ENCODE measurements around the gene RGP1. TPM values are rescaled to one million over a fixed set of nuclear protein-coding genes. Genes with fewer than 3 reads are reported as not detected.

The RGP1 gene
- total RNA-seq, 1 donor from 2014 or later: 9.0 TPM

- no peak for DNase-seq (ENCODE audit: low read depth in 2 of 2)
Measured at GRCh38 chr9:35743452-35743851, 5.6 kb upstream of the RGP1 start.

GRCh38 chr9:35743880-35744518, 5.1 kb upstream of the RGP1 start:
- no peak for DNase-seq (ENCODE audit: low read depth in 2 of 2)

DNA sequence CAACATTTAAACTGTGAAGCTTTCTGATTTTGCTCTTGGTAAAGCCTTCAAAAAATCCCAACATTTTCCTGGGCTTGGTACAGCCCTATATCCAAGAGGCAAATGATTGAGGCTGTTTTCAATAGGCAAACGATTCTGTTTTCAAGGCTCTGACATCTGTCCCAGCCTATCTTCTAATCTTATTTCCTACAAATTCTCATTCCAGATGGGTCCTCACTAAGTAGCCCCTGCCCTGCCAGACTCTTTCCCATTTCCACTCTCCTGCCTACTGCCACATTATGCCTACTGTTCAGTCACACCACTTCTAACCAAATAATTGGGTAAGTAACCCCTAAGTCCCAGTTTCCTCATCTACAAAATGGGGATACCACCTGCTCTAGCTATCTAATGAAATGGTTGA, 3.5 kb upstream of the RGP1 start:
- no peak for DNase-seq (ENCODE audit: low read depth in 2 of 2)

DNA sequence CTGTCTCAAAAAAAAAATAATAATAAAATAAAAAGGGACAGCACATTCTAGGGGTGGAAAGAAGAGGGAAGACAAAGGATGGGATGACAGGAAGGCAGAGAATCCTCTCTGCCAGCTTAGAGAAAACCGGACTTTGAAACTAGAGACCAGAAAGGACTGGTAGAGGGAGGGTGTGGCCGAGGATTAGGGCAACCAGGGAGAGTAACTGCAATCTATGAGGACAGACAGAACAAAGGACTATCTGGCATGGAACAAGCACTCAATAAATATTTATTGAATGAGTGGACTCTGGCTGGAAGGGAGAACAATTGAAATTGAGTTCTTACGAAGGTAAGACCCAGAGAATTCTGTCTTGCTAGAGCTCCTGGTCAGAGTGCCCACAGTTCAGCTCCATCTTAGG, 2.5 kb upstream of the RGP1 start:
- DNase-seq (ENCODE audit: low read depth in 2 of 2): no peak

DNA sequence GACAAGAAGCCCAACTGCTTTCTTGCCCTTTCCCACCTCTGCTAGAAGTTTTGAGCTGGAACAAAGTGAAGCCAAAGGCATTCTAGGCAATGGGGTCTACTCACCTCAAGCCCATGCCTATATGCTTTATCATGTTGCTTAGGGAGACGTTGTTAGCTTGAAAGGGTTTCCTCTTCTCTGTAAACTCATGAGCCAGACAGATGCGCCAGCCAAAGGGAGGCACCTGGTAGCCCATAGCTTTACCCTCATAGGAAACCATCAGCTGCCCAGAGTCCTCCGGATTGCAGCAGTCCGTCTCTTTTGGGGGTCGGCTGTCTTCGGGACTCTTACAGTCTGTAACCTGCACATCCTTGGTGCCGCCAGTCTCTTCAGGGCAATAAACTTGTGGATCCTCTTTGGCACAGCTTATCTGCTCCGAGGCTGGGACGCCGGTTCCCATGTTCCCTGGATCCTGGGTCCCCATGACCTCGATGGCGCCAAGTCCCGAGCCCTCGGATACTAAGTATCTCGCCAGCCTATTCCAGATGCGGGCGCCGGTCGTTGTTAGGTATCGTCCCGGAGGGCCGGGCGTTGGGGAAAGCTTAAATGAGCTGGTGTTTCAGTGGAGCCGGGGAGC, 737 bp upstream of the RGP1 start:
- DNase-seq (ENCODE audit: low read depth in 2 of 2): no peak

- DNase-seq (ENCODE audit: low read depth in 2 of 2): peak; percentile 48 to 67
Measured at GRCh38 chr9:35749515-35750255, 598 bp downstream of the RGP1 start.

DNA sequence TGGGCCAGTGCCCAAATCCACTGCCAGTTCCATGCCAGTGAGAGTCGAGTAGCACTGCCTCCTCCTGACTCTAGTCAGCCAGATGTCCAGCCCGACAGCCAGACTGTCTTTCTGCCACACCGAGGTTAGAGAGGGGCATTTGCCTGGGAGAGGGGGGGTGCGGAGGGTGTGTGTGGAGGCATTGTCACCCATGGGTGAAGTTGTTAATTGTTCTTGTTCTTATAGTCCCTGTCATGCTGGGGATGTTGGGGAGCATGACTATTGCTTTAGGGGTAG, 1.1 kb downstream of the RGP1 start:
- no peak for DNase-seq (ENCODE audit: low read depth in 2 of 2)

DNA sequence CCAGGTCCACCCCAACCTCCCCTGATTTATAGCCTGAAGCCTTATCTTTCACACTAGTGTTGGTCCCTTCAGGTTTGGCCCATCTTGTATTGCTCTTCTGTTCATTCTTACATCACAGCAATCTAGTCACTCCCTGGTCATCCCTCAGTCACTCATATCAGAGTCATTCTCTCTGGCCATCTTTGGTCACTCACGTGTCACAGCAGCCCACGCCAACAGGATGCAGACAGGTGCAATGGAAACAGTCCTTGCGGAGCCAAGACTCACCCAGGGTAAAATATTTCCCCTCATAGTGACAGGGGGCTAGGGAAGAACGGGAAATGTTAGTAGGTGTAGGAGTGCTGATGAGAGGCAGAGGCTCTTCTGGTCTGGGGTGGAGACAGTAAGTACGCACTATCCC, 4.4 kb downstream of the RGP1 start:
- DNase-seq (ENCODE audit: low read depth in 2 of 2): peak; percentile 47 to 82

DNA sequence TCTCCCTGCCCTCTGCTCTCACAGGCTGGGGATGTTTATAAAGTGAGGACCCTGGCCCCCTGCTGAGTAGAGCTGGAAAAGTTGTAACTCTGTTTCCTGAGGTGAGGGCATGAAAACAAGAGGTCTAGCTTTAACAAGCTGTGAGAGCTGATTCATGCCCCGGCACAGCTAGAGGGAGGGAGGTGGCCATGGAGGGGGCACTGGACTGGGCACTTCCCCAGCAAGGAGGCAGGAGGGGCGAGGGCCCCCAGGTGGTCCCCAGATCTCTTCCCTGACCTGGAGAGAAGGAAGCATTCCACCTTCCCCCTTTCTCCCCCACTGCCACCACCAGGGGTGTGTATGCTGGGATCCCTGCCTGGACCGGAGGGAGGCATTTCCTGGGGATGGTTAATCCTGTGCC, 5.2 kb downstream of the RGP1 start, which contains the start of gene MSMP:
Gene MSMP, minus strand, starts transcription at position 13 of the 400 bp plus-strand sequence. CDS start 147 bp downstream, outside the sequence.
- peak; percentile 80 to 81 for DNase-seq (ENCODE audit: low read depth in 2 of 2)

- DNase-seq (ENCODE audit: low read depth in 2 of 2): peak in 1 of 2 donors; percentile 51
Measured at GRCh38 chr9:35755071-35755470, 6.0 kb downstream of the RGP1 start.

DNA sequence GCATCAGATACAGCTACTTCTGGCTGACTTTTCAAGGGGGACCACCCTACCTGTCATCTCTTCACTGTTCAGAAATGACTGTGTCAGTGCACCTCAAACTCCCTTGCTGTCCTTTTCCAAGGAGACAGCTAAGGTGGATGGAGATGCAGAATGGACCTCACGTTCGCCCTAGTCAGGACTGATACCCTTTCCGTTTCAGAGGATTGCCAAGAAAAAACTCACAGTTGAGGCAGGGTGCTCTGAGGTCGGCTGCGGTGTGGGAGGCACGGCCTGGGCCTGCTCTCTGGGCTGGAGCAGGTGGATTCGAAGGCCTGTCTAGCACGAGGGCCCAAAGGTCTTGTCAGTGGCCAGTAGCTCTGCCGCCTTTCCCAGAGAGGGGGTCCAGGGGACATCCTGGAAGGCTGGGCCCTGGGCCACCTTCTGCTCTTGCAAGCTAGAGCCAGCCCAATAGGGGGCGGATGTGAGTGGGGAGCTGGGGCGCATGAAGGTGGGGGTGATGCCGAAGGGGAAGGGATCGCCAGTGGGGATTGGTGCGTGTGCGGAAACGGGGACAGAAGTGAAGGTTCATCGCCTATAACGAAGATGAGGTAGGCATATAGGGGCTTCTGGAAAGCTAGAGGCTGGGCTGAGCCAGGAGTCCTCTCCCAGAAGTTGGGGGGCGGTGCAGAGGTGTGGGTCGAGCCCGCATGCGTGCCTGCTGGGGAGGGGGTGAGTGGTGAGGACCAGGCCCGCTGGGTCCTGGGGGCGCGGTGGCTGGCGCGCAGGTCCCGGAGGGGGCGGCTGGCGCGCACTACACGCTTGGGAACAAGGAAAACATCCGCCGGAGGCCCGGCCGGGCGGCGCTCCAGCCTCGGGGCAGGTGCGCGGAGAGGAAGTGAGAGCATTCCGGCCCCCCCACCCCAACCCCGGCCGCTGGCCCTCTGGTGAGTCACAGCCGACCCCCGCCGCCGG, 7.5 kb downstream of the RGP1 start:
- peak; percentile 74 to 92 for DNase-seq (ENCODE audit: low read depth in 2 of 2)

DNA sequence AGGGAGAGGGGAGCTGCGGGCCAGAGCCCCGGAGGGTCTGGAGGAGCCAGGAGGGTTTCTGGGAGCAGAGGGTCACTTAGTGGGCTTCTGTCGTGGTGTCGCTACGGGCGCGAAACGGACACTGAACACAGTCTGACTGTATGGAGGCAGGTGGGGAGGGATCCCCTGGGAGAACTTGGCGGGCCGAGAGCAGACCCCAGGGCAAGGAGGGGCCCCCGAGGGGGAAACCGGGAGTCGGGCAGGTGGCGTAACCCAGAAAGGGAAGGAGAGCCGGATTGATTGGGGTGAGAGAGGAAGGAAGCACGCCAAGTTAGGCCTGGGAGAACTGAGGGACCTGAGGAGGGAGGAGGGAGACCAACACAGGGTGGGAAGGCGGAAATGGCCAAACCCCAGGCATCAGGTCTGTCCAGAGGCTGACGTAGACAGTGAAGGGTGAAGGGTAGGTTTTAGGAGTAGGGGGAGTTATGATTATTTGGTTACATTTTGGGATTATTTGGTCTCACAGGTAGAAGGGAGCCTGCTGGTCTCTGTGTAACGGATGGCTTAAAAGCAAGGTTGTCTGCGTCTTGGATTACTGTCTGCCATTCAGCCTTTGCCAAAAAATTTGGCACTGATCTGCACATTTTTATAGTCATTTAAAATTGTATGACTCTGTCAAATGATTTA, 8.3 kb downstream of the RGP1 start:
- DNase-seq (ENCODE audit: low read depth in 2 of 2): peak in 1 of 2 donors; percentile 59

- DNase-seq (ENCODE audit: low read depth in 2 of 2): no peak
Measured at GRCh38 chr9:35757892-35758275, 8.8 kb downstream of the RGP1 start.

- DNase-seq (ENCODE audit: low read depth in 2 of 2): peak in 1 of 2 donors; percentile 39
Measured at GRCh38 chr9:35758475-35759050, 9.5 kb downstream of the RGP1 start.

GRCh38 chr9:35759795-35760194, 10.7 kb downstream of the RGP1 start:
- DNase-seq (ENCODE audit: low read depth in 2 of 2): no peak

- peak in 1 of 2 donors; percentile 95 for DNase-seq (ENCODE audit: low read depth in 2 of 2)
Measured at GRCh38 chr9:35760651-35761050, 11.6 kb downstream of the RGP1 start.

DNA sequence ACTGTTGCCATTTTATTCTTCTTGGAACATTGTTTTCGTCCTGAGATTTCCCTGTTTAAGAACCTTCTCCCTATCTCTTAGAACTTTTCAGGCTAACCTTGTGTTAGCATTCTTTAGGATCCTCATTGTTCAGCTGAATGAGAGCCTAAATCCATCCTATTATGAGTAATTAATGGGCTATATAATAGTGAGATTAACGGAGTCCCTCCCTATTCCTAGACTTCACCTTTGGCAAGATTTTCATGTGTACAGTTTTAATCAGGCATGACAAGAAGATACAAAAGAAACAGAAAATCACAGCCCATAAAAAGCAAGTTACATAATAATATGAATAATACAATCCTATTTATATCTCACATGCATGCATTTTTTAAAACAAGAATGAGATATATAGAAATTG, 14.1 kb downstream of the RGP1 start:
- no peak for DNase-seq (ENCODE audit: low read depth in 2 of 2)

- no peak for DNase-seq (ENCODE audit: low read depth in 2 of 2)
Measured at GRCh38 chr9:35763803-35764202, 14.7 kb downstream of the RGP1 start.

DNA sequence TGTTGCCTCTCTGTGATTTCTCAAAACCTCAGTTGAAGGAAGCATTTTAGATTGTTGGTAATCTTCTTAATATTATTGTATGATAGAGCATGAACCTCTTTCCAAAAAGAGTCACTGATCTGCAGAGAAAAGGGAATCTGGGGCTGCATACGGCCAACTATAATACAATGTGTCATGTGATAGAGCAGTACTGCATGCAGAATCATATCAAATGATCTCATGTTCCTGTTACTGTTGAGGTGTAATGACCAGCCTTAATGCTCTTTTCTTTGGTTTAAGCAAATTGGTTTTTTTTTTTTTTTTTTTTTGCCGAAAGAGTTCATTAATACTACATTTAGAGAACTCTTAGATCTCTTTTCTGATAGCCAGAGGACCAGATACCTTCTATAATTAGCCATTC, 17.9 kb downstream of the RGP1 start:
- no peak for DNase-seq (ENCODE audit: low read depth in 2 of 2)

DNA sequence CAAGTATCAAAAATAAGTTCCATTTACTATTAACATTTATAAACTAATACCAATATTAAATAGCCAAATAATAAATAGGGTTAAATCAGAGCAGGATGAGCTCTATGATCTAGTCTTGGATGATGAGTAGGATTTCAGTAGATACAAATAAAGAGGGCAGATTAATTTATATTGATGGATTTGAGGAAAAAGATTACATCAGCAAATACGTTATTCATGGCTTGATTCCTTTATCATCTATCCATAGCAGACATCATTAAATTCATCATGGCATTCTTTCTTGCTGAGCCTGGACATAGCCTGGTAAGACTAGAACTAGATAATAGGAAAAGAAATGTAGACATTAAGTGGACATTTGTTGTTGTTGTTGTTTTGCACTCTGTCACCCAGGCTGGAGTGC, 18.4 kb downstream of the RGP1 start:
- no peak for DNase-seq (ENCODE audit: low read depth in 2 of 2)

- no peak for DNase-seq (ENCODE audit: low read depth in 2 of 2)
Measured at GRCh38 chr9:35769763-35770162, 20.7 kb downstream of the RGP1 start.

Data from dermis microvascular lymphatic vessel endothelial cell (primary cell).